Neutrophil (primary cell): ENCODE results near the gene ATRIP.

Source experiments
- H3K27ac ChIP-seq: fragments of 200-600 bp; sonication (generic); 2 replicates; pipeline ENCODE4 v1.5.1; 2016; ENCODE audit warnings: mild to moderate bottlenecking, moderate library complexity
- H3K27me3 ChIP-seq: fragments of 200-600 bp; sonication (generic); 2 replicates; pipeline ENCODE4 v1.6.0; 2016; ENCODE audit warnings: mild to moderate bottlenecking
- H3K36me3 ChIP-seq: fragments of 200-600 bp; sonication (generic); 2 replicates; pipeline ENCODE4 v1.5.1; 2017
- H3K4me1 ChIP-seq, 2 experiments: fragments of 200-600 bp in 1 of 2; sonication (generic) in 1 of 2; 1 replicate in 1 of 2; 2 replicates in 1 of 2; pipeline versions ENCODE4 v1.5.1 to v1.6.1; 2013 to 2016; ENCODE audit warnings: low read depth in 1 of 2, low read length in 1 of 2, mild to moderate bottlenecking in 1 of 2, moderate library complexity in 1 of 2; ENCODE audit not compliant: control insufficient read depth in 1 of 2, insufficient read depth in 1 of 2
- H3K4me3 ChIP-seq, 2 experiments: fragments of 200-600 bp in 1 of 2; sonication (generic) in 1 of 2; 1 replicate in 1 of 2; 2 replicates in 1 of 2; pipeline ENCODE4 v1.5.1; 2013 to 2016; ENCODE audit warnings: low read depth in 1 of 2, low read length in 1 of 2, mild to moderate bottlenecking in 1 of 2, moderate library complexity in 1 of 2
- H3K9me3 ChIP-seq: fragments of 200-600 bp; sonication (generic); 2 replicates; pipeline ENCODE4 v1.5.1; 2016
- TF ChIP-seq, protein P1 (sequence below): fragments of 200-600 bp; sonication (generic); IDR thresholded peaks from 2 replicates; pipeline ENCODE4 v1.5.1; 2016; ENCODE audit warnings: antibody characterized with exemption

The ATRIP gene

DNA sequence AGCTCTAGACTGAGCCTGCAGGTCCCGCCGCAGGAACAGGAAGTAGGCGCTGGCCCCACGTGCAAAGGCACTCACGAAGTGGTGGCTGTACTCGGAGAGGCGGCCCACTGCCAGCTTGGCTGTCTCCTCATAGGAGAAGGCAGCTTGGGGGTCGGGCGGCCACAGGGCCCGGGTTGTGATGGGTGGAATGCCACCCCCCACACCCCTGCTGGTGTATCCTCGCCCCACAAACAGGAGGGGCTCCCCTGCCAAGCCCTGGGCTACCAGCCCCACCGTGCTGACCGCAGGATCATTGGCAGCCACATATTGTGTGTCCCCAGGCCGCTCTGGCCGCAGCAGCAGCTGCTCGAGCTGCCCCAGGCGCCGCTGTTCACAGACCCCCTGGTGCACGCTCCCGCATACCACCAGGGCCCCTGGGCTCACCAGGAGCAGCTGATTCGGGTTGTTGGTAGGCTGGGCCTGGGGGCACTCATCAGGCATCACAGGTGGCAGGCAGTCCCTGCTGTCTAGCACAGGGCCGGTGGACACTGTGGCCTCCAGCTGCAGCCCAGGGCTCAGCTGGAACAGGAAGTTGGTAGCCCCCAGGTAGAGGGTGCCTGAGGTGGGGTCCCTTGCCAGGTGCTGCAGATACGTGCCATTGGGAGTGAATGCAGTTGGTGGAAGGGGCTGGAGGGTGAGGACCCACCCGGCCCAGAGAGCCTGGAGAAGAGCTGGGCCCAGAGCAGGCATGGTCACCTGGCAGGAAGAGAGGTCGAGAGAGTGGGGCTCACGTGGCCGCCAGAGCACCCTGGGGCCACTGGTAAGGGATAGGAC lies 22.4 kb upstream of the ATRIP start:
- H3K4me3 ChIP-seq: no peak overlapping the region
- no peaks in the 10 kb centered on the region for H3K9me3 ChIP-seq
- peaks cover 29% of the 10 kb centered on the region for H3K27me3 ChIP-seq
- no peaks in the 10 kb centered on the region for H3K36me3 ChIP-seq
- TF ChIP-seq, protein P1, sequence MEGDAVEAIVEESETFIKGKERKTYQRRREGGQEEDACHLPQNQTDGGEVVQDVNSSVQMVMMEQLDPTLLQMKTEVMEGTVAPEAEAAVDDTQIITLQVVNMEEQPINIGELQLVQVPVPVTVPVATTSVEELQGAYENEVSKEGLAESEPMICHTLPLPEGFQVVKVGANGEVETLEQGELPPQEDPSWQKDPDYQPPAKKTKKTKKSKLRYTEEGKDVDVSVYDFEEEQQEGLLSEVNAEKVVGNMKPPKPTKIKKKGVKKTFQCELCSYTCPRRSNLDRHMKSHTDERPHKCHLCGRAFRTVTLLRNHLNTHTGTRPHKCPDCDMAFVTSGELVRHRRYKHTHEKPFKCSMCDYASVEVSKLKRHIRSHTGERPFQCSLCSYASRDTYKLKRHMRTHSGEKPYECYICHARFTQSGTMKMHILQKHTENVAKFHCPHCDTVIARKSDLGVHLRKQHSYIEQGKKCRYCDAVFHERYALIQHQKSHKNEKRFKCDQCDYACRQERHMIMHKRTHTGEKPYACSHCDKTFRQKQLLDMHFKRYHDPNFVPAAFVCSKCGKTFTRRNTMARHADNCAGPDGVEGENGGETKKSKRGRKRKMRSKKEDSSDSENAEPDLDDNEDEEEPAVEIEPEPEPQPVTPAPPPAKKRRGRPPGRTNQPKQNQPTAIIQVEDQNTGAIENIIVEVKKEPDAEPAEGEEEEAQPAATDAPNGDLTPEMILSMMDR: no peak
- H3K27ac ChIP-seq: no peak overlapping the region
- peaks cover 0 to 8% of the 10 kb centered on the region in 2 experiments for H3K4me1 ChIP-seq

DNA sequence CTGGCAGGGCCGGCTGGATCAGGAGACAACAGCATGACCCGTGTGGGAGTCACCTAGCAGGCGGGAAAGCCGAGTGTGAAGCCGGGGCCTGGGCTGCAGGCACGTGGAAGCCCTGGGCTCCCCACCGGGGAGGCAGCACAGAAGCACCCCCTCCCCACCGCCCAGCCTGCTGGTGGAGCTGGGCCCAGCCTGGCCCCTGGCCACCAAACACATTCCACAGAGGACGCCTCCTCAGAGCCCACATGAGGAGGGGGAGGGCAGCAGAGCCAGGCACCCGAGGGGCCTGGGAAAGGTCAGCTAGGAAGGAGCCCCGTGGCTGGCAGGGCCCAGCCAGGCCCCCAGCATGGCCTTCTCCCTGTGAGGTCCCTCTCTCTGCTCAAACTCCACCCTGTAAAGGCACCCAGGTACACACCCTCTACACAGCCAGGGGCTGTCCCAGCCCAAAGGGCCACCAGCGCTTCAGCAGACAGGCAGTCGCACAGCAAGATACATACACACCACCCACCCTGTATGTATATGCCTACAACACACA lies 21.2 kb upstream of the ATRIP start:
- Histone ChIP-seq H3K36me3 (no peaks in the 10 kb centered on the region), H3K4me1 (peaks cover 5 to 15% of the 10 kb centered on the region in 2 experiments), H3K9me3 (no peaks in the 10 kb centered on the region), H3K27me3 (peaks cover 41% of the 10 kb centered on the region), H3K4me3 (no peak overlapping the region), H3K27ac (no peak overlapping the region)
- TF ChIP-seq, protein P1: no peak

DNA sequence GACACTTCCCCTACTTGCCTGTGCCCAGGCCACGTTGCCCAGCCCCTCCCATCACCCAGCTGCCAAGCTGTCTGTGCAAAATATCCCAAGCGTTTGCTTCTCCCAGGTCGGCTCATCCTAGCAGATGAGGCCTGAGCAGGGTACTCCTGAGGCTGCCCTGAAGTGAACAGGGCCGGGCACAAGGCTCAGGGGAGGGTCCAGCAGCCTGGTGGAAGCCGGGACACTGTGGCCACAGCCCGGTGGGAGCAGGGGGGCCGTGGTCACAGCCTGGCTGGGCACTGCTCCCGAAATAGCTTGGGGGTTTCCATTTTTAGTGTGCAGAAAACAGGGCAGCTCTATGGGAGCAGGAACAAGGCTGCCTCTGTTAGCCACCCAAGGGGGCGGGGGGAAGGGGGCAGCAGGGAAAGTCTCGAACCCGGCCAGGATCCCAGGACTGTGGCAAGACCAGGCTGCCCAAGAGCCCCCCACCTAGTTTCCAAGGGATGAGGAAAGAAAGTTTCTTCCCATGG lies 20.1 kb upstream of the ATRIP start:
- peaks cover 5 to 15% of the 10 kb centered on the region in 2 experiments for H3K4me1 ChIP-seq
- no peaks in the 10 kb centered on the region for H3K36me3 ChIP-seq
- H3K9me3 ChIP-seq: no peaks in the 10 kb centered on the region
- H3K27ac ChIP-seq: no peak overlapping the region
- H3K27me3 ChIP-seq: peaks cover 44% of the 10 kb centered on the region
- TF ChIP-seq, protein P1: no peak
- H3K4me3 ChIP-seq: no peak overlapping the region

DNA sequence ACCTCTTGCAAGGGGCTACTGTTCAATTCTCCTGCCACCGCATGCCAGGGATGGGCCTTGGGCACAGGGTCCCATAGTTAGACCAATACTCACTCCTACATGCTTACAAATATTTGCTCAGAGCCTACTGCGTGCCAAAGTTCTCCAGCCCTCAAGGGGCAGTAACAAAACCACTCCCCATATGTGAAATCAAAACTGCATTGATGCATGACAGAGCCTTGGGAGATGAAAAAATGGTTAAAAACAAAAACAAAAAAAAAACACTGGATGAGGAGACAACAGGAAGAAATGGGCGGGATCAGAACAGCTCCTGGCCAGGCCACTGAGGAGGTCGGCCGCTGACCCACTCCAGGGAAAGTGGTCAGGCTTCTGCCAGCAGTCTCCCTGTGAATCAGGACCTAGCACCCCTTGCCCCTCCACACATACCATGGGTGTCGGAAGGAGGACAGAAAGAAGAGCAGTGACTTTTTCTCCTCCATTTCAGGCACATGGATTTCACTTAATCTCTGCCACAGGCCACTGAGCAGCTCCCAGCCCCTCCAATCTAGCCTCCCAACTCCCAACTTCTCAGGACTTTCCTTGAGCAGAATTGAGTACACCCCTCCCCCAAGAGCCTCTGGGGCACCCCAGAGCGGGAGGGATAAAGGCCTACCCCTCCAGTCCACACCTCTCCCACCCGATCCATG lies 19.4 kb upstream of the ATRIP start:
- TF ChIP-seq, protein P1: no peak
- H3K4me3 ChIP-seq: no peak overlapping the region
- H3K4me1 ChIP-seq: peaks cover 5 to 15% of the 10 kb centered on the region in 2 experiments
- H3K36me3 ChIP-seq: no peaks in the 10 kb centered on the region
- no peak overlapping the region for H3K27ac ChIP-seq
- H3K27me3 ChIP-seq: peaks cover 44% of the 10 kb centered on the region
- no peaks in the 10 kb centered on the region for H3K9me3 ChIP-seq

DNA sequence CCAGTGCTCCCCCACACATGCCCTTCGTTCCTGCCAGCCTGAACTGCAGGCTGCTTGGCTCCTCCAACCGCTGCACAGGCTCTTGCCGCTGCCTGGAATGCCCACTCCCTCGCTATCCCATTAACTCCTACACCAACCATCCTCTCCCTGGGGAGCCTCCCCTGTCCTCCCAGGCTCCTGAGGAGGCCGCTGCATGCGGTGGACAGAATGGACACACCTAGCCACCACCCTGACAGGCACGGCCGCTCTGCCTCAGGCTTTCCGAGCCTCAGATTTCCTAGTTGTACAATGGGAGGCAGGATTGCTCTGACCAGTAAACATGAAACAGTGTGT lies 18.9 kb upstream of the ATRIP start:
- Histone ChIP-seq H3K27me3 (peaks cover 44% of the 10 kb centered on the region), H3K4me1 (peaks cover 5 to 15% of the 10 kb centered on the region in 2 experiments), H3K27ac (no peak overlapping the region), H3K9me3 (no peaks in the 10 kb centered on the region), H3K4me3 (no peak overlapping the region), H3K36me3 (peaks cover 4% of the 10 kb centered on the region)
- TF ChIP-seq, protein P1: no peak
